IPS-NIHi7 (cell line): ENCODE results near the gene BOC.

Source experiments
- DNase-seq: peaks from one replicate; pipeline ENCODE4 v3.0.0; 2012; ENCODE audit warnings: mixed read lengths; ENCODE audit errors: extremely low spot score

Gene BOC

GRCh38 chr3:113185194-113185835, 26.0 kb upstream of the BOC start:
- DNase-seq: no peak

- no peak for DNase-seq
These were observed 24.8 kb upstream of the BOC start for GRCh38 chr3:113186566-113186965.

DNA sequence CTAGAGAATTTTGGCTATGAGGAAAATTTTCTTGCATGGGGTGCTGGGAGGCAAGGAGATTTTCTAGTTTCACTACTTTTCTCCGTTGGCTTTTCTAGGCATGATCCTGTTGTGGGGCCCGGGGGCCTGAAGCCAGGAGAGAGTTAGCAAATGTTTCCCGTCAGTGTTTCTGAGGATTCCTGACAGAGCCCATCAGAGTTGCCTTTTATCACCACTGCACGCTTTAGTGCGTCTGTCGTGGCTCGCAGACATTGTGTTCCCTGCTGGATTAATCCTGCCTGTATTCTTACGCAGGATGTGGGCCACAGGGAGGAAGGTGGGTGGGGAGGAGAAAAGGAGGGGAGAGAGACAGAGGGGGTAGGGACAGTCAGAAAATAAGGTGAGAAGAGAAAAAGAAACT, 18.1 kb upstream of the BOC start:
- DNase-seq: no peak

DNA sequence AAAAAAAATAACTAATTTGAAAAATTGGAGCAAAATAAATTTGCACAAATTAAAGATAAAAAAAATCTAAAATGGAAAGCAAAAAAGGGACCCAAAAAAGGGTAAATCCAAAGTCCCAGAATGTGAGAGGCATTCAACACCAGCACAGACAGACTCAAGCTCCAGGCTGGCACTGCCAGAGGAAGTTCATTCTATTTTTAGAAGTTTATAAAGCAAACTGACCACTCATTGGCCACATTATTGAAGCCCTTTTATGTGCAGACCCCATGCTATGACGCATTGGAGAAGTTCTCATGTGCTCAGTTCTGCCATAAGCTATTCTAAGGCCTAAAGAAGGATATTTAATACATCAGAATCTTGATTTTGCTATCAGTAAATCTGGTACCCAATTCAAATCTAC, 17.6 kb upstream of the BOC start:
- no peak for DNase-seq

DNA sequence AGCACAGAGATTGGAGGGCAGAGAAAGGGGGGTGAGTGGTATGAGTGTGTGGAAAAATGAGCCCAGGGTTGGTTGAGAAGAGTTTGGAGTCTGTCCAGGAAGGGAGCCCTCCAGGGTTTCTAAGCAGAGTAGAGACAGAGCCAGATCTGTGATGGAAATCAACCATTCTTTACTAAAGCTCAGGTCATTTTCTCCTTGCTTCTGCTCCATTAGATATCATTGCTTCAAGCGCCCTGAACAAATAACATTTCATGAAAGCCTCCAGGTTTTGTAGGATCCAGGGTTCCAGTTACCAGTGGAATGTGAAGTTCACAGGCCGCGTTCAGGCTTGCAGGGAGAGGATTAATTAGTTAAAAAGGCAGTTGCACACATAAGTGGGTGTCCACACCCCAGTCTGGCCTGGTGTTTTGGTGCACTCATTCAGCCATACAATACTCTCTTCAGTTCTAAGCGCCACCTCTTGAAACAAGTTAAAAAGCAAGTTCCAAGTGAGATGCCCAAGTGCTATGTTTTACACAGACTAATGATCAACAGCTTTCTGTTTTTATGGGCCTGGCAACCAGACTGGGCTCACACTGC, 16.4 kb upstream of the BOC start:
- no peak for DNase-seq

GRCh38 chr3:113200351-113200750, 11.0 kb upstream of the BOC start:
- DNase-seq: no peak

DNA sequence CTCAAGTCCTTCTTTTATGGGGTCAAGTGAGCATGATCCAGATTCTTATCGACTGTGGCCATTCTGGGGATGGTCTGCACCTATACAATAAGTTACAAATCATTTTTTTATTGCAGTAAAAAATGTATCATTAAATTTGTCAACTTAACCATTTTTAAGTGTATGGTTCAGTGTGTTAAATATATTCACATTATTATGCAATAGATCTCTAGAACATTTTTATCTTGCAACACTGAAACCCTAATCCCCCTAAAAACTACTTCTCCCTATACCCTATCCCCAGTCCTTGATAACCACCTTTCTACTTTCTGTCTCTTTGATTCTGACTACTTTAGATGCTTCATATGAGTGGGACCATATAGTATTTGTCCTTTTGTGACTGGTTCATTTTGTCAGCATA, 10.4 kb upstream of the BOC start:
- DNase-seq: no peak

DNA sequence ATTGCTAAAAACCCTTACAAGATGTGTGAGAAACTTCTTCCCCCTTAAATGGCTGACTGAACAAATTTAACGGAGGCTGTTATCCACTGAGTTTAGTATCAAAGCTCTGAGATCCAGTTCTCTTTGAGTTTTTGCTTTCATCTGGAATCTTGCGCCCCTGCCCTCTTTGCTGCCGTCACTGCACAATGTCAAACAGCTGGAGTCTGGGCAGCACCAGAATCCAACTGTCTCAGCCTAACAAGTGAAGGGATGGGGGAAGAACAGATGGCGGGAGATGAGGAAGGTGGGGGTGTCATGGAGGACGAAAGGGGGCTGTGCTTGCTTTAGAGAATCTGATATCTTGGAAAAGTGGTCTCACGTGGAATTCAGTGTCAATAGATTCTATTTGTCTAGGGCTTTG, 7.0 kb upstream of the BOC start:
- no peak for DNase-seq

- no peak for DNase-seq
These were observed 5.9 kb upstream of the BOC start for GRCh38 chr3:113205481-113205880.

- peak; percentile 44 for DNase-seq
These were observed 590 bp upstream of the BOC start for GRCh38 chr3:113210604-113211329.

GRCh38 chr3:113212150-113212843, 940 bp downstream of the BOC start:
- no peak for DNase-seq

DNA sequence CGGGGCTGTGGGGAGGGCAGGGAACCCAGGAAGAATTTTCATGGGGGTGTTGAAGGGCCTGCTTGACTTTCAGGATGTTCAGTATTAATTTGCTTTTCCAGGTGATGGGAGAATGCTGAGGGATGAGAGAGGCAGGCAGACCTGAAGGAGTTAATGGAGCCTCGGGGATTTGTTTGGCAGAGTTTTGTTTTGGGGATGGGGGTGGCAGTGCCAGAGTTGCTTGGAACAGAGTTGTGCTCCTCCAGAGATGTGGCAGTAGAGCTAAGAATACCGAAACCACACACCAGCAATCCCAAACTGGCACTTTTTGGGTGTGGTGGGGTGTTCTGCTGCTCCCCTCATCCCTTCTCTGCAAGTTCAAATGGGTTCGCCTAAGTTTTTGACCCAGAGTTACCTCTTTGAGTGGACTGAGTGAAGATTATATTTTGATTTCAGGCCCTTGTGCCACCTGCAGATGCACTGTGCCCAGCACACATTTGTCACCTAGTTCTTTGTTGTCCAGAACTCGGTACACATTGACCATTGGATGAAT, 1.6 kb downstream of the BOC start:
- DNase-seq: no peak

DNA sequence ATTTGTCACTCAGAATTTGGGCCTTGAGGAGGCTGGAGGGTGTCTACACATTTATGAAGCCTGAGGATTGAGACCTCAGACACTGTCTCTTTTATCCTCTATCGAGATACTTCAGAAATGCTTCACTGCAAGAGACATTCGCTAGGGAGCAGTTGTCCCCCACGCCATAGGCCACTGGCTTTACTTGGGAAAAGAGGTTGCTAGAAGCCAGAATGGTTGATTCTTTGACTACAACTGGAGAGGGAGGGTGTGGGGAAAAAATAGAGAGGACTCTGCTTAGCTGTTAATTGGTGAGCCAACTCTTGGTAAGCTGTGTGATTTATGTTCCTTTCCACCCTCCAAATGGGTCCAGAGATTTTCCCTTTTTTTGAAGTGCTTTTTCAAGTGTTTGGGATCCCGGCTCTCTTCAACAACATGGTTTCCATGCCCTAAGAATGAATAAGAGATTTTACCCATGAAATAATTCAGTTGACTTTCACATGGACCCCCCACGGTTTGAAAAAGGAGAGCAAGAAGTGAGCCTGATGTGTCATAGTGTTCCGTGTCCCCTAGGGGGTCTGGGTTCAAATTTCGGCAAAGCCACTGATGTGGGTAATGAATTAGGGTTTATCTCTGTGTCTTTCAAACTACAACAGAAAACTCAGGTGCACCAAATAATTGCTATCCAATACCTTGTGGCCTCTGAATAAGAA, 2.7 kb downstream of the BOC start:
- DNase-seq: no peak

- DNase-seq: no peak
These were observed 3.7 kb downstream of the BOC start for GRCh38 chr3:113214917-113215595.

DNA sequence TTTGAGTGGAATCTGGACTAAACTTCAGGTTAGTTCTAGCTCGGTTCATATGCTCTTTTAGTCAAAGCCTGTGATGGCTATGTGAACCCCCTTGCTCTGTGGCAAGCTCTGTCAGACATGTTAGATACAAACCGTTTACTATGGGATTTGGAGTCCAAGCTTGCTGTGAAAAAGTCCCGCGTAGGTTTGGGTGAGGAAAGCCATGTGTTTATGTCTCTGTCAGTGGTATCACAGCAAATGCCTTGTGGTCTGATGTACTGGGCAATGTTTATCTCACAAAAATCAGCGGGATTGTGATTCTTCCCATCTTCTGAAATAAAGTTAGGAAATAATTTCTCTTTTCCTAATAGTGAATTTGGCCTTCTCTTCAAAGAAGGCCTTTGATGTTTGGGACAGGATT, 5.0 kb downstream of the BOC start:
- no peak for DNase-seq

- no peak for DNase-seq
These were observed 6.8 kb downstream of the BOC start for GRCh38 chr3:113218011-113218680.

GRCh38 chr3:113218681-113219045, 7.3 kb downstream of the BOC start:
- no peak for DNase-seq

- no peak for DNase-seq
These were observed 8.4 kb downstream of the BOC start for GRCh38 chr3:113219605-113220300.

- DNase-seq: no peak
These were observed 9.4 kb downstream of the BOC start for GRCh38 chr3:113220721-113221120.

GRCh38 chr3:113221721-113222257, 10.4 kb downstream of the BOC start:
- no peak for DNase-seq
